RWPE1 (cell line): ENCODE data around the gene RMND5B.

Source experiments
- CTCF ChIA-PET: fragments of 350-600 bp; sonication (Branson Sonifier 250); formaldehyde crosslinking; extraction: SDS; loops from one replicate; lab custom pipeline; 2021; lab: Yijun Ruan, JAX
- POLR2A ChIA-PET: fragments of 400-600 bp; formaldehyde crosslinking; extraction: SDS; loops from one replicate; lab custom pipeline; 2020; ENCODE audit warnings: antibody characterized with exemption; ENCODE audit not compliant: low non-redundant PET; lab: Yijun Ruan, JAX
- DNase-seq: peaks from one replicate; pipeline ENCODE4 v3.0.0; 2012; ENCODE audit warnings: low spot score
- H3K27ac ChIP-seq: fragments of 450-650 bp; 2 replicates; pipeline ENCODE4 v1.5.1; 2017
- TF ChIP-seq, protein P1 (sequence below): fragments of 450-650 bp; conservative IDR thresholded peaks from 2 replicates; pipeline ENCODE4 v1.5.1; 2017; ENCODE audit warnings: low read depth, mild to moderate bottlenecking

RMND5B gene

DNA sequence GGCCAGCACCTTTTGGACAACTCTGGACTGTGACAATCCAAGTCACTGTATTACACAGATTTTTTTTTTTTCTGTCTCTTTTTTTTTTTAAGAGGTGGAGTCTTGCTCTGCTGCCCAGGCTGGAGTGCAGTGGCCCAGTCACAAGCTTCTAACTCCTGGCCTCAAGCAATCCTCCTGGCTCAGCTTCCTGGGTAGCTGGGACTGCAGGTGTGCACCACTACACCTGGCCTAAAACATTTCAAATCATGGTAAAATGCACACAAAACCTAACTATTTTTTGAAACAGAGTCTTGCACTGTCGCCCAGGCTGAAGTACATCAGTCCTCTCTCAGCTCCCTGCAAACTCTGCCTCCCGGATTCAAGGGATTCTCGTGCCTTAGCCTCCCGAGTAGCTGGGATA, 24.7 kb upstream of the RMND5B start:
- peak overlapping the region; percentile 39 for H3K27ac ChIP-seq
- ChIA-PET CTCF (interaction anchor here (0.6 to 6.2 kb wide), 4 partner anchors 15 to 43 kb away, joined by 3 to 49 read pairs (median 5); no protein-coding TSS in a partner anchor), POLR2A (interaction anchor here (0.7 kb wide), 1 partner anchor 20 kb away, joined by 5 read pairs; no protein-coding TSS in a partner anchor)
- TF ChIP-seq, protein P1, sequence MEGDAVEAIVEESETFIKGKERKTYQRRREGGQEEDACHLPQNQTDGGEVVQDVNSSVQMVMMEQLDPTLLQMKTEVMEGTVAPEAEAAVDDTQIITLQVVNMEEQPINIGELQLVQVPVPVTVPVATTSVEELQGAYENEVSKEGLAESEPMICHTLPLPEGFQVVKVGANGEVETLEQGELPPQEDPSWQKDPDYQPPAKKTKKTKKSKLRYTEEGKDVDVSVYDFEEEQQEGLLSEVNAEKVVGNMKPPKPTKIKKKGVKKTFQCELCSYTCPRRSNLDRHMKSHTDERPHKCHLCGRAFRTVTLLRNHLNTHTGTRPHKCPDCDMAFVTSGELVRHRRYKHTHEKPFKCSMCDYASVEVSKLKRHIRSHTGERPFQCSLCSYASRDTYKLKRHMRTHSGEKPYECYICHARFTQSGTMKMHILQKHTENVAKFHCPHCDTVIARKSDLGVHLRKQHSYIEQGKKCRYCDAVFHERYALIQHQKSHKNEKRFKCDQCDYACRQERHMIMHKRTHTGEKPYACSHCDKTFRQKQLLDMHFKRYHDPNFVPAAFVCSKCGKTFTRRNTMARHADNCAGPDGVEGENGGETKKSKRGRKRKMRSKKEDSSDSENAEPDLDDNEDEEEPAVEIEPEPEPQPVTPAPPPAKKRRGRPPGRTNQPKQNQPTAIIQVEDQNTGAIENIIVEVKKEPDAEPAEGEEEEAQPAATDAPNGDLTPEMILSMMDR = no peak
- no peak for DNase-seq

DNA sequence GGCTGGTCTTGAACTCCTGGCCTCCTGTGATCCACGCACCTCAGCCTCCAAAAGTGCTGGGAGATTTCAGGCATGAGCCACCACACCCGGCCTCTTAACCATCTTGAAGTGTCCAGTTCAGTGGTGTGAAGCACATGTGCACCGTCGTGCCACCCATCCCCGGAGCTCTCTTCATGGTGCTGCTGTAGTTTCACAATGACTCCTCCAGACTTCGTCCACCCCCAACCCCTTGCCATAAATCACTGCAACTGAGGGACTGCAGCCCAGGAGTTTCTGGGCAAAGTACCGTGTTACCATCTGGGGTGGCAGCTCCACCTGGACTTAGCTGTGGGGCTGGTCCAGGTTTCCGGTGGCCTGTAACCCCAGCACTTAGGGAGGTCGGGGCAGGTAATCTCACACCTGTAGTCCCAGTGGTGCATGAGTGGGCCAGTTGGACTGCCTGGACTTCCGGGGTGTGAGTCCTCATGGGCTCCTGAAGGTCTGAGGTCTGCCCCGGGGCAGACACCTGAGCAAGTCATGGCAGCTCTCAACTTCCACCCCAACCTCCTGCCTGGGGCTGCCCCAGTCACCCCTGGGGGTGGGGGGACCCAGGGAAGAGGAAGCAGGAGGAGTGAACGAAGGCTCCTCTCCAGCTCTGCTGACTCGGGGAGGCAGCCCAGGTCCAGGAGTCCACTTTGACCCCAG, 24.1 kb upstream of the RMND5B start:
- CTCF ChIA-PET = interaction anchor here (0.6 to 6.2 kb wide), 3 partner anchors 14 to 30 kb away, joined by 5 to 49 read pairs (median 6); no protein-coding TSS in a partner anchor
- POLR2A ChIA-PET = interaction anchor here (0.7 kb wide), 1 partner anchor 19 kb away, joined by 5 read pairs; no protein-coding TSS in a partner anchor
- DNase-seq = peak; percentile 76
- H3K27ac ChIP-seq = peak overlapping the region; percentile 39
- TF ChIP-seq, protein P1 = no peak

- DNase-seq = no peak
- H3K27ac ChIP-seq = peak overlapping the region; percentile 69
- ChIA-PET CTCF (interaction anchor here (0.7 to 6.2 kb wide), 2 partner anchors 31 to 50 kb away, joined by 5 to 49 read pairs; no protein-coding TSS in a partner anchor), POLR2A (no interaction called here)
- TF ChIP-seq, protein P1 = no peak
Measured at GRCh38 chr5:178107756-178108310, 23.0 kb upstream of the RMND5B start.

DNA sequence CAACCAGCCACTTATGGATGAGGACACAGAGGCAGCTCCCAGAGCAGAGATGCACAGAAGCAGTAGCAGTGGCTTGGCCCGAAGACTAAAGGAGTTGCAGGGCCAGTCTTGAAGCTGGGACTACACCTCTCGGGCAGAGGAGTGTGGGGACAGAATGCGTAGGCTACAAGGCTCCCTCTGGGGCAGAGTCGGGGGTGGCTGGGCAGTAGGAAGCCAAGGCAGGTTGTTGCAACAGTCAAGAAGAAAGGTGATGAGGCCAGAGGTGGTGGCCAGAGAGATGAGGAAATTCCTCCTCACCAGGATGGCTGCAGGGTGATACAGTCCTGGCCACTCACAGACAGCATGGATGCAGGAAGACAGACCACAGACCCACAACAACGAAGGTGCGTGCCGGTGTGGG, 22.4 kb upstream of the RMND5B start:
- DNase-seq = no peak
- TF ChIP-seq, protein P1 = no peak
- CTCF ChIA-PET = interaction anchor here (0.7 to 6.2 kb wide), 2 partner anchors 32 to 49 kb away, joined by 5 to 49 read pairs; no protein-coding TSS in a partner anchor
- H3K27ac ChIP-seq = peak overlapping the region; percentile 69
- POLR2A ChIA-PET = no interaction called here

GRCh38 chr5:178108966-178109365, 21.8 kb upstream of the RMND5B start:
- POLR2A ChIA-PET = no interaction called here
- peak; percentile 69 for DNase-seq
- CTCF ChIA-PET = interaction anchor here (6.2 kb wide), 1 partner anchor 32 kb away, joined by 49 read pairs; no protein-coding TSS in a partner anchor
- TF ChIP-seq, protein P1 = no peak
- peak overlapping the region; percentile 69 for H3K27ac ChIP-seq

DNA sequence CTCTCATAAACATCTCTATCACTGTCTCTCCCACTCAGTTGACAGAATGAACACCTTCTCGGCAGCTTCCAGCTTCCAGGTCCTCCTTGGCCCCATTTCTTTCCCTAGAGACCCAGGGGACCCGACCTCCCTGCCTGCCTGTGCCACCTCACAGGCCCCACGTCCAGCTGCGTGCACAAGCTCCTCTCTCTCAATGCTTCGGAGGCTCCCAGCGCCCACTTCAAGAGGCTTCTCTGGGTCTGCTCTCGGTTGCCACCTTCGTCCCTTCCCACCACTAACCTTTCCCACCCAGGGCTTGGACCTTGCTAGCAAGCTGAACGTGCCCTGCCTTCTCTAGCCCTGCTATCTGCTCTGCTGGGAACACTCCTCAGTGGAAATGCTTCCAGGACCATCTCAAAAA, 20.3 kb upstream of the RMND5B start:
- TF ChIP-seq, protein P1 = no peak
- DNase-seq = no peak
- POLR2A ChIA-PET = interaction anchor here (0.7 to 0.8 kb wide), 2 partner anchors 10 to 19 kb away, joined by 3 read pairs; no protein-coding TSS in a partner anchor
- H3K27ac ChIP-seq = no peak overlapping the region
- CTCF ChIA-PET = interaction anchor here (0.8 to 6.2 kb wide), 2 partner anchors 10 to 34 kb away, joined by 4 to 49 read pairs; no protein-coding TSS in a partner anchor
